Neural cell (in vitro differentiated cells): ENCODE data around the gene UGCG. TPM values are rescaled to one million over a fixed set of nuclear protein-coding genes. Genes with fewer than 3 reads are reported as not detected.
"Not testable (repeated sequence)": the region's sequence is repeated elsewhere in the genome, so short reads cannot be mapped to it uniquely, and the experiment has no call there.

ENCODE experiments used
- H2AFZ ChIP-seq: fragments of 200-600, 300-800 bp; sonication (generic), shearing (Covaris generic); 2 replicates; pipeline ENCODE4 v1.6.0; 2014; ENCODE audit warnings: low read depth, mild to moderate bottlenecking, antibody characterized with exemption, low read length, moderate library complexity
- H3F3A ChIP-seq: fragments of 200-600 bp; shearing (Covaris generic); 2 replicates; pipeline ENCODE4 v1.6.1; 2016; ENCODE audit warnings: mild to moderate bottlenecking, moderate library complexity, mixed read lengths, antibody characterized with exemption, low read length; ENCODE audit not compliant: insufficient read depth, poor library complexity, severe bottlenecking
- H3K27ac ChIP-seq: fragments of 200-600, 300-800 bp; sonication (generic), shearing (Covaris generic); 2 replicates; pipeline ENCODE4 v1.5.1; 2014; ENCODE audit warnings: mild to moderate bottlenecking, low read length, moderate library complexity
- H3K27me3 ChIP-seq: fragments of 300-800, 200-600 bp; sonication (generic), shearing (Covaris generic); 2 replicates; pipeline ENCODE4 v1.6.0; 2014; ENCODE audit warnings: mild to moderate bottlenecking, low read depth, low read length, moderate library complexity; ENCODE audit not compliant: insufficient read depth
- H3K36me3 ChIP-seq: fragments of 300-800, 200-600 bp; sonication (generic), shearing (Covaris generic); 2 replicates; pipeline ENCODE4 v1.5.1; 2014; ENCODE audit warnings: mild to moderate bottlenecking, antibody characterized with exemption, low read length, moderate library complexity; ENCODE audit not compliant: insufficient read depth
- H3K4me2 ChIP-seq: fragments of 300-800, 200-600 bp; sonication (generic), shearing (Covaris generic); 2 replicates; pipeline ENCODE4 v1.6.0; 2014; ENCODE audit warnings: mild to moderate bottlenecking, low read length
- H3K4me3 ChIP-seq: fragments of 300-800, 200-600 bp; sonication (generic), shearing (Covaris generic); 2 replicates; pipeline ENCODE4 v1.5.1; 2014; ENCODE audit warnings: mild to moderate bottlenecking, low read length, moderate library complexity
- H3K79me2 ChIP-seq: fragments of 200-600 bp; shearing (Covaris generic); replicated peaks from 2 replicates; pipeline ENCODE4 v1.6.0; 2014; ENCODE audit warnings: mild to moderate bottlenecking, low read length, moderate library complexity; ENCODE audit not compliant: insufficient read depth
- H3K9ac ChIP-seq: fragments of 300-800, 200-600 bp; sonication (generic), shearing (Covaris generic); 2 replicates; pipeline ENCODE4 v1.6.1; 2016; ENCODE audit warnings: mild to moderate bottlenecking, low read length, mixed read lengths
- H3K9me2 ChIP-seq: fragments of 200-600 bp; shearing (Covaris generic); 2 replicates; pipeline ENCODE4 v1.6.1; 2016; ENCODE audit warnings: mild to moderate bottlenecking, low read length, mixed read lengths; ENCODE audit not compliant: insufficient read depth
- H3K9me3 ChIP-seq: fragments of 200-600, 300-800 bp; sonication (generic), shearing (Covaris generic); 2 replicates; pipeline ENCODE4 v1.6.1; 2016; ENCODE audit warnings: mild to moderate bottlenecking, mixed run types, low read length, moderate library complexity, mixed read lengths
- H4K20me1 ChIP-seq: fragments of 200-600 bp; shearing (Covaris generic); 2 replicates; pipeline ENCODE4 v1.6.1; 2016; ENCODE audit warnings: mild to moderate bottlenecking, mixed run types; ENCODE audit not compliant: insufficient read depth
- CTCF ChIP-seq: fragments of 450-650 bp; IDR thresholded peaks from 2 replicates; pipeline ENCODE4 v1.5.1; 2014; ENCODE audit warnings: antibody characterized with exemption, mild to moderate bottlenecking, moderate library complexity; ENCODE audit not compliant: poor library complexity, severe bottlenecking
- EP300 ChIP-seq: fragments of 450-650 bp; conservative IDR thresholded peaks from 2 replicates; pipeline ENCODE4 v1.6.1; 2014; ENCODE audit warnings: antibody characterized with exemption, mild to moderate bottlenecking, moderate library complexity; ENCODE audit not compliant: poor library complexity, severe bottlenecking
- EZH2 ChIP-seq: fragments of 200-600, 300-800 bp; shearing (Covaris generic), sonication (generic); IDR thresholded peaks from 2 replicates; pipeline ENCODE4 v1.6.1; 2014; ENCODE audit warnings: antibody characterized with exemption, low read length, borderline replicate concordance, mild to moderate bottlenecking; ENCODE audit not compliant: insufficient read depth, poor library complexity, severe bottlenecking
- MXI1 ChIP-seq: fragments of 450-650 bp; conservative IDR thresholded peaks from 2 replicates; pipeline ENCODE4 v1.6.1; 2014; ENCODE audit warnings: antibody characterized with exemption, mild to moderate bottlenecking; ENCODE audit not compliant: poor library complexity, severe bottlenecking
- POLR2AphosphoS5 ChIP-seq: IDR thresholded peaks from 2 replicates; pipeline ENCODE4 v1.6.1; 2012
- RAD21 ChIP-seq: fragments of 450-650 bp; conservative IDR thresholded peaks from 2 replicates; pipeline ENCODE4 v1.6.1; 2014; ENCODE audit warnings: antibody characterized with exemption, mild to moderate bottlenecking, moderate library complexity
- SMC3 ChIP-seq: fragments of 450-650 bp; conservative IDR thresholded peaks from 2 replicates; pipeline ENCODE4 v1.6.1; 2014; ENCODE audit warnings: antibody characterized with exemption, mild to moderate bottlenecking, moderate library complexity; ENCODE audit not compliant: poor library complexity
- TAF1 ChIP-seq: IDR thresholded peaks from 2 replicates; pipeline ENCODE4 v1.6.1; 2012; ENCODE audit warnings: low read depth
- polyA plus RNA-seq: library from polyadenylated mRNA; depleted of rRNA; stranded (reverse); fragments of >200 nt; gene quantifications from 2 replicates; pipeline ENCODE4 v1.2.3, GENCODE V29; 2014
- TF ChIP-seq, protein P1 (sequence below): IDR thresholded peaks from 2 replicates; pipeline ENCODE4 v1.6.1; 2012; ENCODE audit warnings: borderline replicate concordance

Gene UGCG
- polyA plus RNA-seq, 1 donor from 2014 or later, result 93.6 TPM

- H3K79me2 ChIP-seq, result no peaks in the 10 kb centered on the region
- no peaks in the 10 kb centered on the region for H3F3A ChIP-seq
- H3K9me2 ChIP-seq, result no peaks in the 10 kb centered on the region
- no peaks in the 10 kb centered on the region for H3K27me3 ChIP-seq
- H4K20me1 ChIP-seq, result no peaks in the 10 kb centered on the region
- H3K4me3 ChIP-seq, result no peak overlapping the region
- H3K4me2 ChIP-seq, result no peak overlapping the region
- TF ChIP-seq EZH2 (no peak), CTCF (no peak), SMC3 (no peak), RAD21 (no peak), TAF1 (no peak), EP300 (no peak), MXI1 (no peak), POLR2AphosphoS5 (no peak)
- TF ChIP-seq, protein P1, sequence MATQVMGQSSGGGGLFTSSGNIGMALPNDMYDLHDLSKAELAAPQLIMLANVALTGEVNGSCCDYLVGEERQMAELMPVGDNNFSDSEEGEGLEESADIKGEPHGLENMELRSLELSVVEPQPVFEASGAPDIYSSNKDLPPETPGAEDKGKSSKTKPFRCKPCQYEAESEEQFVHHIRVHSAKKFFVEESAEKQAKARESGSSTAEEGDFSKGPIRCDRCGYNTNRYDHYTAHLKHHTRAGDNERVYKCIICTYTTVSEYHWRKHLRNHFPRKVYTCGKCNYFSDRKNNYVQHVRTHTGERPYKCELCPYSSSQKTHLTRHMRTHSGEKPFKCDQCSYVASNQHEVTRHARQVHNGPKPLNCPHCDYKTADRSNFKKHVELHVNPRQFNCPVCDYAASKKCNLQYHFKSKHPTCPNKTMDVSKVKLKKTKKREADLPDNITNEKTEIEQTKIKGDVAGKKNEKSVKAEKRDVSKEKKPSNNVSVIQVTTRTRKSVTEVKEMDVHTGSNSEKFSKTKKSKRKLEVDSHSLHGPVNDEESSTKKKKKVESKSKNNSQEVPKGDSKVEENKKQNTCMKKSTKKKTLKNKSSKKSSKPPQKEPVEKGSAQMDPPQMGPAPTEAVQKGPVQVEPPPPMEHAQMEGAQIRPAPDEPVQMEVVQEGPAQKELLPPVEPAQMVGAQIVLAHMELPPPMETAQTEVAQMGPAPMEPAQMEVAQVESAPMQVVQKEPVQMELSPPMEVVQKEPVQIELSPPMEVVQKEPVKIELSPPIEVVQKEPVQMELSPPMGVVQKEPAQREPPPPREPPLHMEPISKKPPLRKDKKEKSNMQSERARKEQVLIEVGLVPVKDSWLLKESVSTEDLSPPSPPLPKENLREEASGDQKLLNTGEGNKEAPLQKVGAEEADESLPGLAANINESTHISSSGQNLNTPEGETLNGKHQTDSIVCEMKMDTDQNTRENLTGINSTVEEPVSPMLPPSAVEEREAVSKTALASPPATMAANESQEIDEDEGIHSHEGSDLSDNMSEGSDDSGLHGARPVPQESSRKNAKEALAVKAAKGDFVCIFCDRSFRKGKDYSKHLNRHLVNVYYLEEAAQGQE, result no peak
- no peaks in the 10 kb centered on the region for H3K36me3 ChIP-seq
- H3K9ac ChIP-seq, result no peak overlapping the region
- no peaks in the 10 kb centered on the region for H3K9me3 ChIP-seq
- no peak overlapping the region for H2AFZ ChIP-seq
- H3K27ac ChIP-seq, result no peak overlapping the region
Observed at GRCh38 chr9:111874500-111874899, 22.1 kb upstream of the UGCG start.

DNA sequence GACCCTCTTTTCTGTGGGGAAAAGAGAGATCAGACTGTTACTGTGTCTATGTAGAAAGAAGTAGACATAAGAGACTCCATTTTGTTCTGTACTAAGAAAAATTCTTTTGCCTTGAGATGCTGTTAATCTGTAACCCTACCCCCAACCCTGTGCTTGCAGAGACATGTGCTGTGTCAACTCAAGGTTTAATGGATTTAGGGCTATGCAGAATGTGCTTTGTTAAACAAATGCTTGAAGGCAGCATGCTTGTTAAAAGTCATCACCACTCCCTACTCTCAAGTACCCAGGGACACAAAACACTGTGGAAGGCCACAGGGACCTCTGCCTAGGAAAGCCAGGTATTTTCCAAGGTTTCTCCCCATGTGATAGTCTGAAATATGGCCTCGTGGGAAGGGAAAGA lies 21.3 kb upstream of the UGCG start:
- not testable (repeated sequence) for H3K27me3 ChIP-seq, H4K20me1 ChIP-seq, H3K9ac ChIP-seq, H3K36me3 ChIP-seq, H3K4me2 ChIP-seq, H3F3A ChIP-seq, H3K4me3 ChIP-seq, H3K27ac ChIP-seq, H3K9me3 ChIP-seq, H3K9me2 ChIP-seq, H3K79me2 ChIP-seq, H2AFZ ChIP-seq

DNA sequence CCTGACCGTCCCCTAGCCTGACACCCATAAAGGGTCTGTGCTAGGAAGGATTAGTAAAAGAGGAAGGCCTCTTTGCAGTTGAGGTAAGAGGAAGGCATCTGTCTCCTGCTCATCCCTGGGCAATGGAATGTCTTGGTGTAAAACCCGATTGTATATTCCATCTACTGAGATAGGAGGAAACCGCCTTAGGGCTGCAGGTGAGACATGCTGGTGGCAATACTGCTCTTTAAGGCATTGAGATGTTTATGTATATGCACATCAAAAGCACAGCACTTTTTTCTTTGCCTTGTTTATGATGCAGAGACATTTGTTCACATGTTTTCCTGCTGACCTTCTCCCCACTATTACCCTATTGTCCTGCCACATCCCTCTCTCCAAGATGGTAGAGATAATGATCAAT lies 20.9 kb upstream of the UGCG start:
- H3K9me3 ChIP-seq, H3K4me2 ChIP-seq, H2AFZ ChIP-seq, H3K4me3 ChIP-seq, H3K36me3 ChIP-seq, H4K20me1 ChIP-seq, H3K9ac ChIP-seq, H3K9me2 ChIP-seq, H3K27me3 ChIP-seq, H3K27ac ChIP-seq, H3F3A ChIP-seq, H3K79me2 ChIP-seq: not testable (repeated sequence)
